Activated CD8-positive, alpha-beta memory T cell treated with anti-CD3 and anti-CD28 coated beads for 4 hours (primary cell): ENCODE results near the gene ARHGAP12.
A peak's percentile ranks its signal among the peaks of the same experiment; 100 is the strongest.
"Not testable (repeated sequence)": the region's sequence is repeated elsewhere in the genome, so short reads cannot be mapped to it uniquely, and the experiment has no call there.

ENCODE experiments used
- DNase-seq, 2 donors: peaks; one replicate each; pipeline ENCODE4 v3.0.0-alpha.2; 2020; ENCODE audit warnings: low read depth in 2 of 2

Gene ARHGAP12

GRCh38 chr10:31928549-31929260 is at the start of gene ARHGAP12:
Gene ARHGAP12 (minus strand): TSS chr10:31928831. CDS start chr10:31908855, 19,976 bp downstream.
- peak; percentile 63 to 72 for DNase-seq

- no peak for DNase-seq
Measured at GRCh38 chr10:31978156-31978483, 49.5 kb upstream of the ARHGAP12 start.

- DNase-seq = no peak
Measured at GRCh38 chr10:31977440-31978155, 49.0 kb upstream of the ARHGAP12 start.

- DNase-seq = no peak
Measured at GRCh38 chr10:31975157-31975765, 46.6 kb upstream of the ARHGAP12 start.

GRCh38 chr10:31974434-31975124 is 45.9 kb upstream of the ARHGAP12 start:
- DNase-seq = no peak

GRCh38 chr10:31972519-31973041 is 43.9 kb upstream of the ARHGAP12 start:
- DNase-seq = no peak

GRCh38 chr10:31969847-31970246 is 41.2 kb upstream of the ARHGAP12 start:
- DNase-seq = not testable (repeated sequence)

- no peak for DNase-seq
Measured at GRCh38 chr10:31963589-31963980, 35.0 kb upstream of the ARHGAP12 start.

- DNase-seq = no peak
Measured at GRCh38 chr10:31962826-31963588, 34.4 kb upstream of the ARHGAP12 start.

GRCh38 chr10:31961277-31962074 is 32.8 kb upstream of the ARHGAP12 start:
- no peak for DNase-seq

GRCh38 chr10:31959461-31960173 is 31.0 kb upstream of the ARHGAP12 start:
- DNase-seq = no peak

- no peak for DNase-seq
Measured at GRCh38 chr10:31958856-31959255, 30.2 kb upstream of the ARHGAP12 start.

- DNase-seq = no peak
Measured at GRCh38 chr10:31956200-31956946, 27.7 kb upstream of the ARHGAP12 start.

- DNase-seq = no peak
Measured at GRCh38 chr10:31954410-31955191, 26.0 kb upstream of the ARHGAP12 start.

GRCh38 chr10:31953480-31953879 is 24.8 kb upstream of the ARHGAP12 start:
- no peak for DNase-seq

- DNase-seq = no peak
Measured at GRCh38 chr10:31953080-31953479, 24.4 kb upstream of the ARHGAP12 start.

- DNase-seq = no peak
Measured at GRCh38 chr10:31952066-31952465, 23.4 kb upstream of the ARHGAP12 start.

GRCh38 chr10:31949266-31949665 is 20.6 kb upstream of the ARHGAP12 start:
- no peak for DNase-seq
